CD14-positive monocyte (primary cell): ENCODE measurements around the gene TEC. TPM values are rescaled to one million over a fixed set of nuclear protein-coding genes. Genes with fewer than 3 reads are reported as not detected.

ENCODE experiments used
- DNase-seq, 3 donors: peaks; one replicate each; pipeline ENCODE4 v3.0.0-alpha.2; 2011 to 2022
- H2AFZ ChIP-seq: 2 replicates; pipeline ENCODE4 v1.6.0; 2012; ENCODE audit warnings: mild to moderate bottlenecking, low read depth, low read length, inconsistent platforms; ENCODE audit not compliant: insufficient read depth, poor library complexity, severe bottlenecking
- H3K27ac ChIP-seq, 2 donors: 1 replicate in 1 of 2; 2 replicates in 1 of 2; pipeline ENCODE4 v1.5.1; 2012 to 2013; ENCODE audit warnings: low read length in 2 of 2, control low read depth in 1 of 2, inconsistent platforms in 1 of 2, low read depth in 1 of 2, mild to moderate bottlenecking in 1 of 2
- H3K27me3 ChIP-seq, 2 donors: one replicate each; pipeline versions ENCODE4 v1.6.0 to v1.6.1; 2011 to 2013; ENCODE audit warnings: low read length in 2 of 2; ENCODE audit not compliant: control insufficient read depth in 2 of 2, insufficient read depth in 2 of 2
- H3K36me3 ChIP-seq, 2 donors: replicated peaks in 1 of 2; 1 replicate in 1 of 2; 2 replicates in 1 of 2; pipeline versions ENCODE4 v1.5.1 to v1.6.1; 2012 to 2013; ENCODE audit warnings: low read length in 2 of 2, control low read depth in 1 of 2, inconsistent platforms in 1 of 2, mild to moderate bottlenecking in 1 of 2; ENCODE audit not compliant: insufficient read depth in 2 of 2, control insufficient read depth in 1 of 2
- H3K4me1 ChIP-seq, 2 donors: 1 replicate in 1 of 2; 2 replicates in 1 of 2; pipeline versions ENCODE4 v1.5.1 to v1.6.1; 2012 to 2013; ENCODE audit warnings: low read length in 2 of 2, control low read depth in 1 of 2, inconsistent platforms in 1 of 2, mild to moderate bottlenecking in 1 of 2, moderate library complexity in 1 of 2; ENCODE audit not compliant: insufficient read depth in 2 of 2, control insufficient read depth in 1 of 2
- H3K4me2 ChIP-seq: replicated peaks from 2 replicates; pipeline ENCODE3; 2012; ENCODE audit warnings: low read length, moderate library complexity, mild to moderate bottlenecking; ENCODE audit not compliant: poor library complexity, severe bottlenecking; ENCODE audit errors: extremely low read depth
- H3K4me3 ChIP-seq, 3 experiments: fragments of 200-600 bp in 1 of 3; sonication (generic) in 1 of 3; replicated peaks in 1 of 3; 1 replicate in 2 of 3; 2 replicates in 1 of 3; pipeline ENCODE4 v1.5.1; 2011 to 2013; ENCODE audit warnings: low read length in 3 of 3, mild to moderate bottlenecking in 3 of 3, control low read depth in 2 of 3, low read depth in 2 of 3, inconsistent platforms in 1 of 3, moderate library complexity in 1 of 3
- H3K79me2 ChIP-seq: 2 replicates; pipeline ENCODE4 v1.6.0; 2012; ENCODE audit warnings: mild to moderate bottlenecking, control low read depth, inconsistent platforms, low read length, moderate library complexity; ENCODE audit not compliant: insufficient read depth
- H3K9ac ChIP-seq: 2 replicates; pipeline ENCODE4 v1.6.0; 2017; ENCODE audit warnings: low read length, mild to moderate bottlenecking; ENCODE audit not compliant: insufficient read depth, poor library complexity, severe bottlenecking
- H3K9me3 ChIP-seq, 2 donors: replicated peaks in 1 of 2; 1 replicate in 1 of 2; 2 replicates in 1 of 2; pipeline versions ENCODE4 v1.5.1 to v1.6.1; 2012 to 2013; ENCODE audit warnings: low read length in 2 of 2, control low read depth in 1 of 2; ENCODE audit not compliant: control insufficient read depth in 1 of 2, insufficient read depth in 1 of 2
- H4K20me1 ChIP-seq: 2 replicates; pipeline ENCODE4 v1.6.0; 2012; ENCODE audit warnings: mild to moderate bottlenecking, low read length, control low read depth, moderate library complexity; ENCODE audit not compliant: insufficient read depth
- H3K27ac Mint-ChIP-seq, 7 donors: one replicate each; pipeline ENCODE4 v1.8.0; 2020; ENCODE audit warnings: mild to moderate bottlenecking in 7 of 7, mixed read lengths in 7 of 7, moderate library complexity in 6 of 7, inconsistent platforms in 2 of 7
- H3K27me3 Mint-ChIP-seq, 3 donors: one replicate each; pipeline ENCODE4 v1.8.0; 2021 to 2022; ENCODE audit warnings: low read depth in 3 of 3, mild to moderate bottlenecking in 3 of 3, mixed read lengths in 3 of 3, moderate library complexity in 3 of 3, inconsistent platforms in 1 of 3
- H3K36me3 Mint-ChIP-seq, 2 donors: one replicate each; pipeline ENCODE4 v1.8.0; 2020; ENCODE audit warnings: mixed read lengths in 2 of 2, inconsistent platforms in 1 of 2, mild to moderate bottlenecking in 1 of 2
- H3K4me1 Mint-ChIP-seq: one replicate; pipeline ENCODE4 v1.8.0; 2020; ENCODE audit warnings: mild to moderate bottlenecking, mixed read lengths
- H3K4me3 Mint-ChIP-seq, 2 donors: one replicate each; pipeline ENCODE4 v1.8.0; 2020; ENCODE audit warnings: mild to moderate bottlenecking in 2 of 2, mixed read lengths in 2 of 2, moderate library complexity in 1 of 2
- H3K9me3 Mint-ChIP-seq, 7 donors: one replicate each; pipeline ENCODE4 v1.8.0; 2020 to 2022; ENCODE audit warnings: mixed read lengths in 7 of 7, mild to moderate bottlenecking in 6 of 7, moderate library complexity in 6 of 7, inconsistent platforms in 2 of 7
- whole genome bisulfite sequencing: methylation state at CpG from one replicate; pipeline ENCODE4 v1.1.5; 2013; ENCODE audit warnings: missing lambda C conversion rate; ENCODE audit not compliant: insufficient coverage; 5-methylcytosine and 5-hydroxymethylcytosine counted together
- intact Hi-C, 2 donors: fragments of 100-400 bp; cut with micrococcal nuclease; formaldehyde crosslinking; loops; one replicate each; pipeline versions ENCODE4 v1.15.0 to v1.15.1; 2023
- polyA plus RNA-seq, 3 donors: library from polyadenylated mRNA; depleted of rRNA in 1 of 3; unstranded in 2 of 3; stranded (reverse) in 1 of 3; fragments of 300-500 nt in 2 of 3; fragments of >200 nt in 1 of 3; fragmentation: Illumina TruSeq in 2 of 3; gene quantifications; 1 replicate in 2 of 3; 2 replicates in 1 of 3; pipeline ENCODE4 v1.2.3, GENCODE V29; 2012 to 2021
- TF ChIP-seq, protein P1 (sequence below): fragments of 200-600 bp; IDR thresholded peaks from one replicate; pipeline ENCODE4 v1.8.0; 2022; ENCODE audit warnings: antibody characterized with exemption, mild to moderate bottlenecking

TEC gene
- polyA plus RNA-seq, 3 donors, result 0.30 to 2.5 (median 0.73) TPM

DNA sequence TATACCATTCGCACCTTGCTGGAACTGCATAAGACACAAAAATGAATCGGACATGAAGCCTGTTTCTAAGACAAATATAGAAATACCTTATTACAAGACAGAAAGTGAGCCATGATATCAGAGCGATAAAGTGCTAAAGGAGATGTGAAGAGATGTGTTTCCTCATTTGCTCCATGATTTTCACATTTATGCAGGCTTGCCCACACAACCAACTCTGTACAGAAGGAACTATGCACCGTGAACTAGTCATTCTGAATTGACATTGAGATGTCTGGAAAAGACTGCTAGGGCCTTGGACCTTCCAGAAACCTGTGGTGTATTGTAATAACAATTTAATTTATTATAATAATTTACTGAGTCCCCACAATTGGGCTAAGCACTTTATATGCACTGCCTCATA is 97.0 kb downstream of the TEC start:
- Mint-ChIP-seq H3K4me1 (peaks cover 18% of the 10 kb centered on the region), H3K4me3 (peak overlapping the region in 1 of 2 donors; percentile 87), H3K9me3 (peaks cover 0 to 3% (median 0%) of the 10 kb centered on the region in 7 donors), H3K36me3 (peaks cover 27 to 29% of the 10 kb centered on the region in 2 donors), H3K27me3 (no peaks in the 10 kb centered on the region), H3K27ac (peak overlapping the region in 5 of 7 donors; percentile 84 to 91 (median 88))
- Histone ChIP-seq H3K27ac (peak overlapping the region in 1 of 2 donors; percentile 74), H3K9me3 (no peaks in the 10 kb centered on the region), H3K27me3 (no peaks in the 10 kb centered on the region), H3K4me2 (peak overlapping the region; percentile 68), H3K9ac (no peak overlapping the region), H4K20me1 (no peaks in the 10 kb centered on the region), H3K4me3 (peak overlapping the region in 1 of 3 experiments; percentile 63), H3K4me1 (peaks cover 12 to 24% of the 10 kb centered on the region in 2 donors), H2AFZ (no peak overlapping the region), H3K36me3 (peaks cover 6 to 23% of the 10 kb centered on the region in 2 donors), H3K79me2 (no peaks in the 10 kb centered on the region)
- no peak for DNase-seq
- no CpG with 5 or more reads among the region's 4 CpGs for WGBS
- intact Hi-C loops, result no loop called here
- TF ChIP-seq, protein P1, sequence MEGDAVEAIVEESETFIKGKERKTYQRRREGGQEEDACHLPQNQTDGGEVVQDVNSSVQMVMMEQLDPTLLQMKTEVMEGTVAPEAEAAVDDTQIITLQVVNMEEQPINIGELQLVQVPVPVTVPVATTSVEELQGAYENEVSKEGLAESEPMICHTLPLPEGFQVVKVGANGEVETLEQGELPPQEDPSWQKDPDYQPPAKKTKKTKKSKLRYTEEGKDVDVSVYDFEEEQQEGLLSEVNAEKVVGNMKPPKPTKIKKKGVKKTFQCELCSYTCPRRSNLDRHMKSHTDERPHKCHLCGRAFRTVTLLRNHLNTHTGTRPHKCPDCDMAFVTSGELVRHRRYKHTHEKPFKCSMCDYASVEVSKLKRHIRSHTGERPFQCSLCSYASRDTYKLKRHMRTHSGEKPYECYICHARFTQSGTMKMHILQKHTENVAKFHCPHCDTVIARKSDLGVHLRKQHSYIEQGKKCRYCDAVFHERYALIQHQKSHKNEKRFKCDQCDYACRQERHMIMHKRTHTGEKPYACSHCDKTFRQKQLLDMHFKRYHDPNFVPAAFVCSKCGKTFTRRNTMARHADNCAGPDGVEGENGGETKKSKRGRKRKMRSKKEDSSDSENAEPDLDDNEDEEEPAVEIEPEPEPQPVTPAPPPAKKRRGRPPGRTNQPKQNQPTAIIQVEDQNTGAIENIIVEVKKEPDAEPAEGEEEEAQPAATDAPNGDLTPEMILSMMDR, result no peak

DNA sequence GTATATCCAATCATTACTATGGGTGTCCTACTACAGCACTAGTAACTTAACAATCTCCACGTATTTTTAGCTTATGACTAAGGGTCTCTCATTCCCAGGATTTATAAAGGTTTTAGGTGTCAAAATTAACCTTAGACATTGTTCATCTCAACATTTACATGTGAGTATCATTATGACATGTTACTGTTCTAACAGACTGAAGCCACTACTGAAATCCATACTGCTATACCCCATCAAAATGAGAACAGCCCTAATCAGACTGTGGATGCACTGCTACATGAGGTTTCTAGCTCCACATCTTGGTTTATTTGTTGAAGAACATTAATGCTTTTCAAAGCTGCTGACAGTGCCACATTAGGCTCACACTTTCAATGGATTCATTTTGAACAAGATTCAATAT is 100.0 kb downstream of the TEC start:
- Histone ChIP-seq H3K4me3 (no peak overlapping the region), H3K9me3 (no peaks in the 10 kb centered on the region), H3K36me3 (peaks cover 16 to 43% of the 10 kb centered on the region in 2 donors), H3K27ac (no peak overlapping the region), H3K27me3 (no peaks in the 10 kb centered on the region), H3K9ac (no peak overlapping the region), H2AFZ (no peak overlapping the region), H3K4me1 (peaks cover 12 to 24% of the 10 kb centered on the region in 2 donors), H3K4me2 (no peak overlapping the region), H4K20me1 (no peaks in the 10 kb centered on the region), H3K79me2 (no peaks in the 10 kb centered on the region)
- Mint-ChIP-seq H3K27ac (peak overlapping the region in 1 of 7 donors; percentile 43), H3K27me3 (no peaks in the 10 kb centered on the region), H3K36me3 (peaks cover 38 to 39% of the 10 kb centered on the region in 2 donors), H3K9me3 (no peaks in the 10 kb centered on the region), H3K4me1 (peaks cover 12% of the 10 kb centered on the region), H3K4me3 (no peak overlapping the region)
- no peak for DNase-seq
- WGBS, result no CpG with 5 or more reads among the region's 1 CpG
- intact Hi-C loops, result no loop called here
- TF ChIP-seq, protein P1, result no peak
